Kidney epithelial cell (primary cell): ENCODE measurements around the gene RPRML. TPM values are rescaled to one million over a fixed set of nuclear protein-coding genes. Genes with fewer than 3 reads are reported as not detected.

Experiments used
- DNase-seq: peaks from one replicate; pipeline ENCODE4 v3.0.0-alpha.2; 2010; ENCODE audit warnings: low read depth
- H3K27me3 ChIP-seq: 2 replicates; pipeline ENCODE4 v1.6.0; 2011; ENCODE audit warnings: low read length; ENCODE audit not compliant: control insufficient read depth, insufficient read depth
- H3K36me3 ChIP-seq: 2 replicates; pipeline ENCODE4 v1.5.1; 2011; ENCODE audit warnings: low read length; ENCODE audit not compliant: control insufficient read depth, insufficient read depth
- H3K4me3 ChIP-seq: 2 replicates; pipeline ENCODE4 v1.5.1; 2011; ENCODE audit warnings: low read depth, mild to moderate bottlenecking, control low read depth, low read length
- CTCF ChIP-seq: IDR thresholded peaks from 2 replicates; pipeline ENCODE4 v1.5.1; 2011; ENCODE audit warnings: mild to moderate bottlenecking, moderate library complexity, low read length, control low read depth, inconsistent platforms; ENCODE audit not compliant: insufficient read depth, poor library complexity, severe bottlenecking
- total RNA-seq: library from RNA; depleted of rRNA; stranded (reverse); fragments of >200 nt; gene quantifications from 2 replicates; pipeline ENCODE4 v1.2.3, GENCODE V29; 2015

RPRML gene
- total RNA-seq, 1 donor from 2014 or later = not detected

- no peak for DNase-seq
- no peak for TF ChIP-seq CTCF
- Histone ChIP-seq H3K27me3 (no peaks in the 10 kb centered on the region), H3K36me3 (no peaks in the 10 kb centered on the region), H3K4me3 (no peak overlapping the region)
These were observed 50.4 kb downstream of the RPRML start for GRCh38 chr17:46928467-46929261.

Other genes starting within 250 kb of the RPRML start
- 1.5 and 2.0 TPM in 2 replicates for gene WNT3, start 160.6 kb downstream of the RPRML start, total RNA-seq
- gene WNT9B, start 127.7 kb downstream of the RPRML start, total RNA-seq = not detected in 2 replicates
- 36.7 and 37.4 TPM in 2 replicates for gene GOSR2, start 56.1 kb downstream of the RPRML start, total RNA-seq
- 56.1 and 62.7 TPM in 2 replicates for gene CDC27, start 210.0 kb upstream of the RPRML start, total RNA-seq
- gene MYL4, start 230.1 kb upstream of the RPRML start, total RNA-seq = not detected in 2 replicates